IPS DF 4.7 (cell line): ENCODE results near the gene HSPA12B.

Experiments
- DNase-seq: peaks from one replicate; pipeline ENCODE4 v3.0.0-alpha.2; 2013; ENCODE audit warnings: low spot score; ENCODE audit errors: extremely low read depth

Gene HSPA12B

DNA sequence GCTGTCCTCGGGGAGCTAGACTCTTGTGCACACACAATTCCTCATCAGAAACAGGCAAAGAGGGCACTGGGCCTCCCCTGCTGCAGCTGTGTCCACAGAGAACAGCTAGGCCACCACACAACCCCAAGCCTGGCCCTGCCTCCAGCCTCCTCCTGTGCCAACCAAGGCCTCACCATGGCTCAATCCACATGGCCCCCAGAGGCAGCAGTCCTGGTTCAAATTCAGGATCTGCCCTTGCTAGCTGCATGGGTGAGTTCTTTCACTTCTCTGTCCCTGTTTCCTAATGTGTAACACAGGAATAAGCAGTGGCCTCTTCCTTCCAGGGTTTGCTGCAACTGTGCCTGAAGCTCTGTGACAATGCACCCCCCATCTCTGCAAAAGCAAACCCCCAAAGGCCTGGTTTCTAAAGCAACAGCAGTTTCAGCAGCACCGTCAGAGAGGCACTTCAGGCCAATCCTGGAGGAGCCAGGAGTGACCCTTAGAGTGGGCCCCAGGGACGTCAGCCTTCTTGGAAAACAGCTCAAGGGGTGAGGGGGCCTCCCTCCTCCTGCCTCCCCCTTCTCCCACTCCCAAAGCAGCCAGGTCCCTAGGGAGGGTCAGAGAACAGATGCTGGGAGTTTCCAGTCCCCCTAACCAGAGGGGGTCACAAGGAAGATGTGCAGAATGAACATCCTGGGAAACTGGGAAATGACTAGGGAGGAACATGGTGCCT is 32.8 kb downstream of the HSPA12B start:
- no peak for DNase-seq

DNA sequence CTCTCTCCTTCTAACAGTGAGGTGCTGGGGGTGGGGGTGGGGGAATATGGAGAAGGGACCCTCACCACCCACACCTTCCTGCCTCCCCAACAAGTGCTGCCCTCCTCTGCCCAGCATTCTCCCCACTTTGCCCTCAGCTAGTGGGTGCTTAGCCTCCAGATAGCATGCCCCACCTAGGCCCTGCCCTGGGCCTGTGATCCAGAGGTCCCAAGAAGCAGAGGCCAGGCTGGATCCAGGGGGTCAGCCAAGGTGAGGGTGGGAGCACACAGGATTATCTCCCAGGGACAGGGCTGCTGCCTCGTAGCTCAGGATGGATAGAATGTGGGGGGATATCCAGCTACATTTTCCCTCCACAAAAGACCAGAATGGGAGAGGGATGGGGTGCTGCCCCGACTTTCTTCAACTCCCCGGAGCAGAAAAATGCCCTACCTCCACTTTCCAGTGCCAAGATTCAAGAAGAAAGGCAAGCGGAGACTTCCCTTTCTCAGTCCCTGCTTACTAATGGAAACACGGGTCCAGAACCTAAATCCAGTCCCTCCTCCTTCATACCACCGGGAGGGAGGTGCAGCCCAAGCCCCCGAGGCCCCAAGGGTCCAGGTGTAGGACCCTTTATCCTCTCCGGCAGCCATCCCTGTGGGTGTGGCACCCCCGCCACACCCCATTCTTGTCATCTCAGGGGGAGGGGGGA is 34.1 kb downstream of the HSPA12B start:
- DNase-seq = no peak

DNA sequence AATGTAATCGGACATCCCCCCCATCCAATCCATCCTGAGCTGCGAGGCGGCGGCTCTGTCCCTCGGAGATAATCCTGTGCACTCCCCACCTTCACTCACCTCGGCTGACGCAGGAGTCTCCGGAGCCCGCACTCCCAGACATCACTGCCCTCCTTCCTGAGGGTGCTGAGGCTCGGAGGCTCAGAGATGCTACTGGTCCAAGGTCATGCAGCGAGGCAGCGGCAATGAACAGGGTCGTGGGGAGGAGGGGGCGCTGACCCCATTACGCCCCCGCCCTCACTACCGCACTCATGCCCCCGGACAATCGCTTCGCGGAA is 34.6 kb downstream of the HSPA12B start:
- DNase-seq = no peak

DNA sequence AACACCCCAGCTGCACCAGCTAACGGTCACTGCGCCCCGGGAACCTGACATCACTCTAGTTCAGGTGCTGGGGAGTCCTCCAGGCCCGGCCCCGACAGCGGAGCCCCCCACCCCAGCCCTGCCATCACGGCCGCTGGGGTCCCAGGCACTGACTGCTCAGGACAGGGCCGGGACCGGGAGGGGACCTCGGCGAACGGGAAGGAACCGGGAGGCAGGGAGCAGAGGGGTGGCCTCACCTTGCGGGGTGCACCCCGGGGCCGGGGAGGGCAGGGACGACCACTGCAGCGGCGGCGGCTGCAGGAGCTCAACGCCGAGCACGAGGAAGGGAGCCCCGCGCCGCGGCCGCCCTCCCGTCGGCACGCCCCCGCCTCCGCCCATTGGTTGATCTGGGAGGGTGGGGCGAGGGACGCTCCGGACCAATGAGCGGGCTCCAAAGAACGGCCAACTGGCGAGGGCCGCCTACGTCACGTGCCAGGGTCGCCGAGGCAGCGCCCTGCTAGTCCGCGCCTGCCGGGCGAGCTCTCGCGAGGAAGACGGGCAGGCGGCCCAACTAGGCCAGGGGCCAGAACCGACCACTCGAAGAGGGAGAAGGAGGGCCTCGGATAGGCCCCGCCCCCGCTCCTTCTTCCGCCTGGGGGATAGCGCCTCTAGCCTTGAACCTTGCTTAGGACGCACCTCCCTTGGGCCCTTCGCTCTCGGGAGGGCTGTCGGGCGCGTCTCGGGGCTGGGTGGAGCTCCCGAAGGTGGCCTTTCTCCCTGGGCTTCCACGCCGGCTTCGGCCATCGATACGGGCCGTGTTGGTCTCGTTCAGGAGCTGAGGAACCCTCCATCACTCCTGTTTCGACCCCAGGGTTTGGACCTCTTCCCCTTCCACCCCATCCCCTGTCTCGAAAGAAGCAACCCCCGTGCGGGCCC is 35.2 kb downstream of the HSPA12B start, which contains the start of gene ADISSP:
ADISSP (minus strand) TSS at position 327 of the 915 bp plus-strand sequence. CDS start 7,653 bp downstream, outside the sequence.
- peak; percentile 86 for DNase-seq

DNA sequence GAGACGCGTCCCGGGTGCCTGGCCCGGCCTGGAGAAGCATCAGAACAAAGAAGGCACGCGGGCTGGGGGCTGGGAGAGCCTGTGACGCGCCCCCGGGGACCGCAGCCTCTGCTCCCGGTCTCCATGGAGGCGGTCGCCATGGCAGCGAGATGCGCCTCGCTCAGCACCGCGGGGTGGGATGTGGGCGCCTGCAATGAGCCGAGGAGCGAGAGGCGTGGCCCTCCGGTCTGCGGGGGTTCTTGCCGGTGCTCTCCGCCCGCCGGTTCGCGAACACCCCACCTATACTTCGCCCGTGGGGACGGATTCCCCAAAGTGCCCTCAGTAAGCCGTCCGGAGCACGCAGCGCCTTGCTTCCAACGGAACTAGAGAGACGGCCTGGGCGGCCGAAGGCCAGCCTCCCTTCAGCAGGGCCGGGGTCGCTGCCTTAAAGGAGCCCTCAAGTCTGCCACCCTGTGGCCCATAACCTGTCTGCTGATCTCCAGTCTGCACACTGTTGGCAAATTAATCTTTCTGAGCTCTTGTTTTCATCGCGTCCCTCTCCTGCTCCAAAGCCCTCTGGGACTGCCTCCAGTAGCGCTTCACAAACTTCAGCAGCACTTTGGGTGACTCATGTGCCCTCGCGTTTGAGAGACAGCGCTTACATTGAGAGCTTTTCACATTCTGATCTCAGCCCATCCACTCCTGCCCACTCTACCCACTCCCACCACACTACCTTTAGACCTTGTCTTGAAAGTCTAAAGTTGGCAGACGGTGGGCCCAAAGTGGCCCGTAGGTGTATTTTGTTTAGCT is 36.1 kb downstream of the HSPA12B start:
- no peak for DNase-seq

DNA sequence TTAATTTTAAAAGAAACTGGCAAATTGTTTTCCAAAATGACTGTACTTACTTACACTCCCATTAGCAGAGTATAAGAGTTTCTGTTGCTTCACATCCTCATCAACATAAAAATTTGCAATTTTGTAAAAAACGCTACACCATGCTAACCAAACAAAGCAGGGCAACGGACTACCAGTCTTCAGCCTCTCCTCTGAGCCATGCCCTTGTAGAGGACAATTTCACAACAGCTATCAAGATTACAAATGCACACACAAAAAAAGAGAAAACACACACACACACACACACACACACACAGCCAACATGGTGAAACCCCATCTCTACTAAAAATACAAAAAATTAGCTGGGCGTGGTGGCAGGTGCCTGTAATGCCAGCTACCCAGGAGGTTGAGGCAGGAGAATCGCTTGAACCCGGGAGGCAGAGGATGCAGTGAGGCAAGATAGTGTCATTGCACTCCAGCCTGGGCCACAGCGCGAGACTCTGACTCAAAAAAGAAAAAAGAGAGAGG is 39.1 kb downstream of the HSPA12B start:
- no peak for DNase-seq

DNA sequence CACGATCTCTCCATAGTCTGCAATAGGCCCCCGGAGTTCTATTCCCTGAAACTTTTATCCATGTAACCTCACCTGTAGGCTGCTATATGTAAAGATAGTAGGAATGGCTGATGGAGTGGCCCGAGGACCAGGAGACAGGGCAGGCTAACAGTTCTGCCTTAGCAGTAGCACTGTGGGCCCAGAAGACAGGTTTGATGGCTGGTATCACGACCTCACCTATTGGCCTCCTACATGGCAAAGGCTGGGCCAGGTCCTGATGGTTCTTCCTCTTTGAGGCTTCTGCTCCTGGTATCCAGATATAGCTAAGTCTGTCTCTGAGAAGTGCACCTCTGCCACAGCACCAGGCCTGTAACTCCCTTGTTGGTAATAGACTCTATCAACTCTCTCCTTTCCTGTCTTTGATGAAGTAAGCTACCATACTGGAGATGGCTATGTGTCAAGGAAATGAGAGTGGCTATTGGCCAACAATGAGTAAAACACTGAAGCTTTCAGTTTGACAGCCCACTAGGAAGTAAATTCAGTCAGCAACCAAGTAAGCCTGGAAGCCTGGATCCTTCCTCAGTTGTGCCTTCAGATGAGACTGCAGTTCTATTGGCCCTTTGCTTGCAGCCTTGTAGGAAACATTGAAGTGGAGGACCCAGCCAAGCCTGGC is 43.1 kb downstream of the HSPA12B start:
- DNase-seq = no peak

DNA sequence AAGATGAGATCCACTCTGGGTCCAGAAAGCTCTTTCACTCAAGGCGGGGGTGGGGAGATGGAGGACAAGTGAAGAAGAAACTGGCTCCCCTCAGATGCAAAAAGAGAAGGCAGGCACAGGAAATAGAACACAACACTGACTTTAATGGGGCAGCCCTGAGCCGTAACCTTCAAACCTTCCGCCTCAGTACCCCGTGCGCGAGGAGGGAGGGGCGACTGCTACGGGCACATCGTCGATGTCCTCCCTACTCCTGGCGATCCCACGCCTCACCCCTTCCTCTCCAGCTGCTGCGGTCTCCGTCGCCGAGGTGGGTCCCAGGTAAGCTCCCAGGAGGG is 44.9 kb downstream of the HSPA12B start:
- no peak for DNase-seq

DNA sequence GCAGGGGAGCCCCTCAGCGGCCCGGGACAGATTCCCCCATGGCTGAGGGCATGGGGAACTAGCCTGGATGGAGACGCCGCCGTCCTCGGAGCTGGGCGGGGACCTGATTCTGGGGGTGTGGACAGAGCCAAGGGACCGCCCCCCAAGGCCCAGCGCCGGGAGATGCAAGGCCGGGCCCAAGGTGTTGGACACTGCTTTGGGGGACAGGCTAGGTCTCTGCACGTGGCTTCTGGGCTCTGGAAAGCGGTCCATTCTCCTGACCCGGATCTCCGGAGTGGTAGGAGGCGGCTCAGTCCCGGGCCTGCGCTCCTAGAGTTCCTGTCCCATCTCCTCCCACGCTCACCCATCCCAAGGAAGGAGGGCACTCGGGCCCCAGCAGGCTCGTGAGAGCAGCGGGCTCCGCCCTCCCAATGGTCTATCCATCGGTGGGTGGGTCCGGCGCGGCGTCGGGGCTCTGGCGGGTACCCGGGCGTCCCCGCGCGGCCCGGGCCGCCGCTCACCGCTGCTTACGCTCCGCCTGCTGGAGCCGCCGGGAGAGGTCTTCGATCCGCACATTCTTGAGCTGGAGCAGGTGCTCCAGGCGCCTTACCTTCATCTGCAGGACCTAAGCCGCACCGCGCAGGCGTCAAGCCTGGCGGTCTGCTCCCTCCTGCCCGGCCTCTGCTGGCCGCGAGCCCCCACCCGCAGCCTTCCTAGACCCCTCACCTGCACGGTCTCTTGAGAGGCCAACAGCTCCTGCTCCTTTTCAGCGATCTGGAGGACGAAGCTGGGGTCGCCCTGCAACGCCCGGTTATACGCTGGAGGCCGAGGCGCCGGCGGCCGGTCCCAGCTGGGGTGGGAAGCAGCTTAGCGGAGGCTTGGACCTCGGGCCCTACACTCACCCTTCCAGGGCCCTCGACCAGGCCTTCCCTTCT is 45.5 kb downstream of the HSPA12B start:
- DNase-seq = no peak

DNA sequence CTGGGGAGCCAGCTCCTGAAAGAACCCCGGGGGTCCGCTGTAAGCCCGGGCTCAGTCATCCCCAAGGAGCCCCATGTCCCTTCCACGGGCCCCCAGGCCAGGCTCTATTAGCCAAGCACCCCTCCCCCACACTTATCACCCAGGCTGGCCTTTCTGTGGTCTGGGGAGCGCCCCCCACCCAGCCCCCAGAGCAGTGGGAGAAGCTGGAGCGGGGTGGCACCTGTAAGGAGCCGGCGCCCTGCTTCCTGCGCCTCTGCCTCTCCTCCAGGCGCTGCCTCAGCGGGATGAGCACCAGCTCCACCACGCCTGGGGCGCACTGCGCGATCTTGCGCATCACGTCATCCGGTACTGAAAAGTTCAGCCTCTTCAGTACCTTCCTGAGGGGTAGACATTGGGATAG is 46.5 kb downstream of the HSPA12B start:
- no peak for DNase-seq

DNA sequence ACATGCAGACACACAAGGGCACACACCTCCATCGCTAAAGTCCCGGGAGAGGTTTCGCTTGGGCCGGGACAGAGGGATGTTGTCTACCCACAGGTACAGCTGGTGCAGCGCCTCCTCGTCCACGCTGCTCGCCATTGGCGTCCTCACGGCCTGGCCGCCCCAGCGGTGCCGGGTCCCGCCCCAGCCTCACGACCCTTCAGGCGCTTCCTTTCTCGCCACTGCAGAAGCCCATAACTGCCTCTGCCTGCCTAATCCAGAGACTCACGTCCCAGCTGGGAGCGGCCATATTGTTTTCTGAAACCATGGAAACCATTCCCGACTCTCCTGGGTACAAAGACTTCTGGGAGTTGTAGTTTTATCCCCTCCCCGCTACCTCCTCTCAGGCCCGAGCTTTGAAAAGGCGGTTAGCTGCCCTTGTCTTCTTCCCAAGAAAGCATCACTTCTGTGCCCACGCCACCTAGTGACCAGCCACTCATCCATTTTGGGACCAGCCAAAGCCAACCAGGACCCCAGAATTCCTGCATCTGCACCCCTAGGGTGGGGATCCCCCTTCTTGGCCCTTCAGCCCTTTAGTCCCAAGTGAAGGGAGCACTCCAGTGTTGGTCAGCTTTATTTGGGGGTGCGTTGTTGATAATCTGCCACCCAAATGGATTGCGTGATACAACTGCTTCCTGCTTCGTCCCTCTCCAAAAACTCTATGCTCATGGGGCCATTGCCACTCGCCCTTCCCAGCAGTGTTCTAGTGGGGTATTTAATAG is 48.8 kb downstream of the HSPA12B start, which contains the start of gene SPEF1:
SPEF1 (minus strand) TSS at position 296 of the 758 bp plus-strand sequence; CDS start at position 135, 161 bp downstream.
- DNase-seq = no peak

DNA sequence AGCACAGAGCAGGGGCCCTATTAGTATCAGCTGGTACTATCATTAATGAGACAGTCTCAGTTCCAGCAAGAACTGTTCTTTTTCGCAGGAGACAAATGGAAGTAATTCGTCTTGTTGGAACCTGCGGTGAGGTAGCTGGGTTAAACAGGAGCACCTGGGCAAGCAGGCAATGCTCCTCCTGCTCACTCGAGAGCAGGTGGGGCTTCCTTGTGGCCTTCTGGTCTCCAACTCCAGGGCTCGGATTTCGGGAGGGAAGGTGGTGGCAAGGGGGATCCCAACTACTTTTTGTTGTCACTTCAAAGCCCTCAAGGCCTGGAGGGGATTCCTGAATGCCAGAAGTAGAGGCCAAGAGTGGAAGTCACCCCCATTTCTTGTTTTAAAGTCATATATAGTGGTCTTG is 50.1 kb downstream of the HSPA12B start:
- no peak for DNase-seq

DNA sequence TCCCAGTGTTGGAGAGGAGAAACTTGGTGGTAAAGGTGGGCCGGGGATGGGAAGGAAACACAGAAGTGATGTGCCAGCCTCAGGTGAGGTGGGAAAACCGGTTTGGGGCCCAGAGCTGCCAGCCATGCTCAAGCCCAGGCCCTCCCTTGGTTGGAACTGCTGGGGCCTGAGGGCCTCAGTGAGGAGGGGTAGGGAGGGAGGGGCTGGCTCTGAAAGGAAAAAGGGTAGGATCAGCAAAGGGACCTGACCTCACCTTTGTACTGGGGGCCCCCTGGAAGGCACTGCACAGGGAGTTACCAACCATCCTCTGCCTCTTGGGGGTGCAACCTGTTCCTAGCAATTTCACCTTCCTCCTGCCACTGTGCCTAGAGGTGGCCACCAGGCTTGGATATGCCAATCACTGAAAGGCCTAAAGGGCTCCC is 50.6 kb downstream of the HSPA12B start:
- no peak for DNase-seq

DNA sequence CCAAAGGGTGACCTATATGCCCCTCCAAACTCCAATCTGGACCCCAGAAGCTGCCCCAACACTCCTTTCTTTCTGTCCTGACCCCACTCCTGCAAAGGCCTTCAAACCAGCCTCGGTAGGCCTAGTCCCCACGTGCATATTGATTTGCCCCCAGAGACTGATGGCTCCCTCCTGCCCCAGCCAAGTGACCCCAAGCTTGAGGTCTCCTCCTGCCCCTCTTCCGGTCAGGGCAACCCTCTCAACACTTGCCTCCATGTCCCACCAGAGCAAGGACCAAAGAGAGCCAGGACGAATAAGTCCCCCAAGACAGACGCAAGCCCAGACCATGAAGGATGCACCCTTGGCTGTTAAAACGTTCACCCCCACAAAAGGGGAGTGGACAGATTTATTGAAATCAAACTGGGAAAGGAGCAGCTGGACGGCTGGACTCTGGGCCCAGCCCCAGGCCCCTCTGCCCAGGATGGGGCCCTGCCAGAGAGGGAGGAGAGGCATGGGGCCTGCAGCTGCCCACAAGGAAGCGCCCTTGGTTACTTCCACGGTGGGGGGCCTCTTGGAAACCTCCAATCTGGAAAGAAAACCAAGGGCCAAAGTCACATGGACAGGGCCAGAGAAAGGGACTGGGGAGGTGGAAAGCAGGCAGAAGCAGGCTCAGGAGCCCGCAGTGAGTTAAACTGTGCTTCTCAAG is 51.2 kb downstream of the HSPA12B start:
- DNase-seq = no peak

DNA sequence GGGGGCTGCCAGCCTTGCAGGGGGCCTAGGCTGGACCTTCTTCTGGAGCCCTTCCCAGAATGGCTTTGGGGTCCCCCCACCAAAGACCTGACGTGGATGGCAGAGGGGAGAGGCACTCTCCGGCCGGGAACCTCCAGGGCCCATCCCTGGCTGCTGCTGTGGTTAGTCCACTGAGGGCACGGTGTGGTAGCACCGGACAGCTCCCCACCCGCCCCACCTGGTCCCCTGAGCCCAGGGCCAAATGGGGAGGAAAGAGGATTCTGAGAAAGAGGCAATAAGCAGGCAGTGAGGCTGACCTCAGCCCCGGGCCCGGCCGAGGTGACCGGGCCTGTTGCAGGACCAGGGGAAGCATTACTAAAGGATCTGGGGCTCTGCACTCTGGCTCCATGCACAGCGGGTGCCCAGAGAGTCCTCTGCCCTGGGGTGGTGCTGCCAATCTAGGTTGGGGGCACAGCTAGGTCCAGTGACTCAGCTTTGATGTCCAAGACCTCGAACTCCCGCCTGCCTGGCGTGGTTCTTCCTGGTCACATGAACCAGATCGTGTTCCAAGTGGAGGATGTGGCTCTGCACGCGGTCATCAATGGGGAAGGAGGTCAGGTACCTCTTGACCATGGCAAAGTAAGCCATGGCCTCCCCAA is 51.9 kb downstream of the HSPA12B start:
- DNase-seq = no peak

DNA sequence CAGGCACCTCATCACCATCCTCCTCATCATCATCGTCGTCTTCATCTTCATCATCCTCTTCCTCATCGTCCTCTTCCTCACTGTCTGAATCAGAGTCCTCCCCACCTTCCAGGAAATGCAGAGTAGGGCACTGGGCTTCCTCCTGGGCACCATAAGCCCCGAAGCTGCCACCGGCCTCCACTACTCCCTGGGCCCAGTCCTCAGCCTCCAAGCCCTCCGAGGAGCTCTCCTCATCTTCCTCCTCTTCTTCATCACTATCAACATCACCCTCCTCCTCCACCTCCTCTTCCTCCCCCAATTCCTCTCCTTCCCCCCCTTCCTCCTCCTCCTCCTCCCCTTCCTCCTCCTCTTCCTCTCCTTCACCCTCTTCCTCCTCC is 52.4 kb downstream of the HSPA12B start:
- no peak for DNase-seq

DNA sequence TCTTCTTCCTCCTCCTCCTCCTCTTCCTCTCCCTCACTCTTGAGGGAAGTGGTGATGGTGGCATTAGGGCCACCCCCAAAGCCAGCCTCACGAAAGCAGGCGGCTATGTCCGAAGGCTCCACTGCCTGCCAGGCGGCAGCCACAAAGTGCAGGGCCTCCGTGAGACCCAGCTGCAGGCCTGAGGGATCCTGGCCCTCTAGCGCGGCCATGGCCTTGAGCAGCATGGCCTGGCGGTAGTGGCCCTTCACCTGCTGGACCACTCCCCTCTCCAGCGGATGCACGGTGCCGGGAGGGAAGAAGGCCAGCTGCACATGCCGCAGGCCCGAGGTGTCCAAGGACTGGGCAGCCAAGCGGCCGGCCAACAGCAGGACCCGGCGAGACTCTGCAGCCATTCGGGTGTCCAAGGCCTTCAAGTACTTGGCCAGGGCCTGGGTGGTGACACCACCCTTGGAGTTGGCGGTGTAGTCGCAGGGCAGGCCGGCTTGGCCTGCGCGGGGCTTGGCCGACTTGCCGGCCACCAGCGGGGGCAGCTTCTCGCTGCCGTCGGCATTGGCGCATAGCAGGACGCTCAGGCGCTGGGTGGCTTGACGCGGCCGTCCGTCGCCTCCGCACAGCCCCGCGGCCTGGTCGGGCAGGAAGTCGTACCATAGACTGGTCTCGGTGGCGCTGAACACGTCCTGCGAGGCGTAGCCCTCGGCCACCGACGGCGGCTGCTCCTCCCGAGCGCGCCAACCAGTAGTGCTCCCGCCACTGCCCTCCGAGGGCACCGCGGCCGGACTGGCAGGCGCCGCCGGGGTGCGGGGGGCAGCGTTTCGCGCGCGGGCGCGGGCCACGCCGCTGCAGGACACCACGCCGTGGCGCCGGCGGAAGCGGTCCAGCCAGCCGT is 53.0 kb downstream of the HSPA12B start:
- no peak for DNase-seq
